Bronchial epithelial cell (primary cell): ENCODE results near the gene RABGAP1L. TPM values are rescaled to one million over a fixed set of nuclear protein-coding genes. Genes with fewer than 3 reads are reported as not detected.
"Not testable (repeated sequence)": the region's sequence is repeated elsewhere in the genome, so short reads cannot be mapped to it uniquely, and the experiment has no call there.

ENCODE experiments used
- DNase-seq: peaks from one replicate; pipeline ENCODE4 v3.0.0-alpha.2; 2010; ENCODE audit warnings: low read depth
- FAIRE-seq: peaks from 2 replicates; lab custom pipeline; 2011; peaks lifted over from hg19 to GRCh38; lab: Jason Lieb, UNC
- H3K27me3 ChIP-seq: 2 replicates; pipeline ENCODE4 v1.5.1; 2011; ENCODE audit warnings: low read length; ENCODE audit not compliant: control insufficient read depth, insufficient read depth
- H3K36me3 ChIP-seq: 2 replicates; pipeline ENCODE4 v1.5.1; 2011; ENCODE audit warnings: low read length; ENCODE audit not compliant: control insufficient read depth, insufficient read depth
- H3K4me3 ChIP-seq: 2 replicates; pipeline ENCODE4 v1.5.1; 2011; ENCODE audit warnings: mild to moderate bottlenecking, low read depth, low read length, control low read depth
- CTCF ChIP-seq: IDR thresholded peaks from 2 replicates; pipeline ENCODE4 v1.5.1; 2011; ENCODE audit warnings: mild to moderate bottlenecking, moderate library complexity, low read length, control low read depth, inconsistent platforms; ENCODE audit not compliant: insufficient read depth, severe bottlenecking
- total RNA-seq: library from RNA; depleted of rRNA; stranded (reverse); fragments of >200 nt; gene quantifications from 2 replicates; pipeline ENCODE4 v1.2.1, GENCODE V29; 2014

The RABGAP1L gene
- total RNA-seq, 1 donor from 2014 or later: 37.4 TPM

DNA sequence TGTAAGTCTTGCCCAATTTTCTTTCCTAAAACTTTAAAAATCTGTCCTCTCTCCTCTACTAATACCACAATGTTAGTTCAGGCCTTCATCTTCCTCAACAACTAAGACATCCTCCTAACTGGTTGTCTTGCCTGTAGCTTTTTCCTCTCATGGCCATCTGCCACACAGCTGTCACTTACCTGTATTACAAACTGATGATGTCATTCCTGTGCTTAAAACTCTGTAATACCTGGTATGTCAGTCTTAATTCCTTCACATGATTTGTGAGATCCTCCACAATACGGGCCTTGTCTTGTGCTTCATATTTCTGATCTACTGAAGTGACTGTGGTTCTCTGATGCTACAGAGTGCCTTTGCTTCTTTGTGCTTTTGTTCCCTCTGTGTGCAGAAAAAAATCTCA is 854.1 kb downstream of the RABGAP1L start:
- no peak for FAIRE-seq
- no peak for DNase-seq

DNA sequence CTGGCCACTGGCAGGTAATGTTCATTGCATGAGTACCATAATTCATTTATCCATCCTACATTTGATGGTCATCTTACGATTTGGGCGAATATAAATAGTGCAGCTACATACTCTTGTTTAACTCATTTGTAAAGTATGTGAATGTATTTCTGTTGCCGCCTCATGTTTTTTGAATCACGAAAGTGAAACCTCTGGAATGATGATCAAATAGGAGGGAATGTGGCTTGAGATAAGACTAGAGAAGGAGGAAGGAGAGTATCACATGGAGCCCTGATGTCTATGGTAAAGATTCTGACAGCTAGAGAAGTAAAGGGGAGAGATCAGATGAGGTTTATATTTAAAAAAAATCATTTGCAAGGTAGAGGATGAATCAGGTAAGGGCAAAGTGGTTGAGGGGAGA is 855.9 kb downstream of the RABGAP1L start:
- FAIRE-seq (no peak), DNase-seq (peak; percentile 15)
- Histone ChIP-seq H3K36me3 (peaks cover 13% of the 10 kb centered on the region), H3K27me3 (no peaks in the 10 kb centered on the region), H3K4me3 (no peak overlapping the region)
- no peak for TF ChIP-seq CTCF

More for the DNA sequence above, 854.1 kb downstream of the RABGAP1L start:
- no peak for TF ChIP-seq CTCF
- Histone ChIP-seq H3K36me3 (peaks cover 13% of the 10 kb centered on the region), H3K4me3 (no peak overlapping the region), H3K27me3 (no peaks in the 10 kb centered on the region)

DNA sequence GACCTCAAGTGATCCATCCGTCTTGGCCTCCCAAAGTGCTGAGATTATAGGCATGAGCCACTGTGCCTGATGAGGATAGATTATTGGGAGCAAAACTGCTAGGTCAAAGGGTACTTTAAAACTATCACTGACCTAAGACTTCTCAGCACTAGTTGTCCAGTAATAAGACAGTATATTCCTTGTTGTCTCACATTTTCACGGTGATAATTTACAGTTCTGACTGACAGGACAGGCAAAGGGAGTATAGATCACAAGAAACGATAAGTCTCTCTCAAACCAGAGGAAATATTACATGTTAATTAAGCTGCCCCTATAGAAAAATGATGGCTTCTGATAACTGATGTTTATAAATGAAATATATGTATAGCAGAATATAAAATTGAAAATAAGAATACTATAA is 860.2 kb downstream of the RABGAP1L start:
- TF ChIP-seq CTCF: no peak
- peaks cover 4% of the 10 kb centered on the region for H3K36me3 ChIP-seq
- DNase-seq (no peak), FAIRE-seq (no peak)
- H3K4me3 ChIP-seq: no peak overlapping the region
- H3K27me3 ChIP-seq: no peaks in the 10 kb centered on the region

GRCh38 chr1:175023043-175023921 is 864.0 kb downstream of the RABGAP1L start, which contains the start of gene MRPS14:
Gene MRPS14 (minus strand): TSS chr1:175023425. CDS start chr1:175023408, 17 bp downstream.
- no peak for FAIRE-seq
- no peaks in the 10 kb centered on the region for H3K27me3 ChIP-seq

GRCh38 chr1:175023922-175024242 is 864.6 kb downstream of the RABGAP1L start:
- DNase-seq, H3K36me3 ChIP-seq, FAIRE-seq, H3K27me3 ChIP-seq: not testable (repeated sequence)
- peak overlapping the region; percentile 62 for H3K4me3 ChIP-seq

More at GRCh38 chr1:175023043-175023921, 864.0 kb downstream of the RABGAP1L start, which contains the start of gene MRPS14:
- DNase-seq: peak; percentile 94
- peak within 1 kb of the TSS; percentile 62 for H3K4me3 ChIP-seq
- H3K36me3 ChIP-seq: peaks cover 1% of the 10 kb centered on the region
- no peak for TF ChIP-seq CTCF

DNA sequence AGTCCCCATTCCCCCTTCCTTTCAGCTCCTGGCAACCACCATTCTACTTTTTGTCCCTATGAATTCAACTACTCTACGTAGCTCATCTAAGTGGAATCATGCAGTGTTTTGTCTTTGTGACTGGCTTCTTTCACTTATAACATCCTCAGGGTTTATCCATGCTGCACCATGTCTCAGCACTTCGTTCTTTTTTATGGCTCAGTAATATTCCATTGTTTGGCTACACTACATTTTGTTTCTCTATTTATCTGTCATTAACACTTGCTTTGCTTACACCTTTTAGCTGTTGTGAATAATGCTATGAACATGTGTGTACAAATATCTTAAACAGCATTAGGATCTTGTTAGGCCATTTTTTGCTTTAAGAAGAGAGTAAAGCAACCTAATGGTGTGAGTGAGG is 865.5 kb downstream of the RABGAP1L start:
- H3K4me3 ChIP-seq: no peak overlapping the region
- no peak for TF ChIP-seq CTCF
- no peaks in the 10 kb centered on the region for H3K27me3 ChIP-seq
- no peaks in the 10 kb centered on the region for H3K36me3 ChIP-seq
- no peak for FAIRE-seq
- no peak for DNase-seq
